Measurements from ENCODE around the gene ANKMY2.

GRCh38 chr7:16615228-16615627 is 30.3 kb downstream of the ANKMY2 start:
- TF ChIP-seq CTCF (IDR thresholded peaks at IDR 0.05; ENCODE audit: low read depth, low read length) (no peak), POLR2A (IDR thresholded peaks at IDR 0.05; ENCODE audit: extremely low read depth, insufficient read length) (no peak), MYC (IDR thresholded peaks at IDR 0.05; ENCODE audit: low read depth, low read length) (no peak)

All from NB4 (cell line).